Tongue (tissue), 2 donors: Measurements from ENCODE around the gene HIC1. TPM values are rescaled to one million over a fixed set of nuclear protein-coding genes. Genes with fewer than 3 reads are reported as not detected.
"Not testable (repeated sequence)": the region's sequence is repeated elsewhere in the genome, so short reads cannot be mapped to it uniquely, and the experiment has no call there.

Experiments used
- DNase-seq: peaks from one replicate; pipeline ENCODE4 v3.0.0-alpha.2; 2015
- total RNA-seq: library from RNA; depleted of rRNA; stranded (reverse); fragments of >200 nt; gene quantifications from one replicate; pipeline ENCODE4 v1.2.3, GENCODE V29; 2014

Gene HIC1
- total RNA-seq, result 56.1 TPM

DNA sequence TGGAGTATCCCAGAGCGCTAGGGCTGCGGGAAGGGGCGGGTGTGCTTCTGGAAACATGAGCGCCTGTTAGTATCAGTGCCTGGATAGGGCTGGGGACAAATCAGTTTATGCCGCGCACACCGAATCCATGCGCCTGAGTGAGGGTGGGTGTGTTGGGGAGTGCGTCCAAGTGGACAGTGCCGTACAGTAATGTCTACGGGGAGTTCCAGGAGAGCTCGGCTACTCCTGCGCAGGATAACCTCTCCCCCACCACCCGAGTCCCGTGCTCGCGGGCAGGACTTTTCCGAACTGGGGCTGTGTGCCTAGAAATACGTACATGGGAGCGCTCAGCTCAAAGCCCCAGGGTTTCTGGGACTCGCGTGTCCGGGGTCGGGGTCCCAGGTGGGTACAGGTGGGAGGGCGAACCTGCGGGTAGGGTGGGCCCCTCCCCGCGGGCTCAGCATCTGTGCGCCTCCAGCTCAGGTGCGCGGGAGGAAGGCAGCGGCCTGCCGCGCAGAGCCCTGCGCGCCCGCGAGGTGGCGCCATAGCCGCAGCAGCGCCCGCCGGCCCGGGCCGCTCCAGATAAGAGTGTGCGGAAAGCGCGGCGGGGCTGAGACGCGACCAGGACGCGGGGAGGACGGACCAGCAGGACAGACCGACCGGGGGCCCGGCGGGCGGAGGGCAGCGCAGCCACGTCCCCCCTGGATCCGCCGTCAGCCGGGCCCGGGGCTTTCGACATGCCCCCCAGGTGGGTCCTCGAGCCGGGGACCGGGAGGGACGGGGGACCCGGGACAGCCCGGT lies at the start of gene HIC1:
TSS of gene HIC1 (plus strand) at position 592 of the 780 bp plus-strand sequence. CDS start 1,588 bp downstream, outside the sequence.
- peak; percentile 88 for DNase-seq

DNA sequence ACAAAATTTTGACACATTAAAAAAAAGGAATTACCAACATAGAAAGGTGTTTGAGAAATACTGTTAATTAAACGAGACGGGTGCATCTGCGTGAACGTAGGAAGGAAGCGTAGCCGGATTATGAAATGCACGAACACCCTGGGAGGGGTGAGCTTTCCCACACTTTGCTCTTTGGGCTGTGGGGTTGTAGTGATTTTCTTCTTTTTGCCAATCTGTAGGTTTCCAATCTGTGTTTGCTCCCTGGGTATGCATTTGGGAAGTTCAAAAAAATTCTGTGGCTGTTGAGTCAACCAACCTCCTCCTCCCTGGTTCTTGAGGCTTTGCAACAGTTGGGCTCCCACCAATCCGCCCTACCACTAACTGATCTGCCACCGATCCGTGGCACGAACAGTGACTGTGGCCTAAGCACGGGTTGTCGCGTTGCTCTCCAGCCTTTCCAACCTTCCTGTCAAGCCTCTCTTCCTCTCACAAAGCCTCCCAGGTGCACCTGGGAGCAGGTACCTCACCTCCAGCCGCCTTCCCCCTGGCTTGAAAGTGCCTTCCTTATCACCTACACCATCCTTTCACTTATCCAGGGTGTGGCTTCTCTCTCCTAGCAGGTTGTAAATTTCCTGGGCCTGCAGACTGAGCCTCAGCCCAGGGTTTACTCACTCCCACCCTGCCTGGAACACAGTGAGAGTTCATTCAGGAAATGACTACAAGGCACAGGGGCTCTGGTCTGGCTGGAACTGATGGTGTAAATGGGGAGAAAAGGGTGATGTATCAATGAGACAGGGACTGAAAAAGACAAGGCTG lies 46.4 kb upstream of the HIC1 start:
- no peak for DNase-seq

DNA sequence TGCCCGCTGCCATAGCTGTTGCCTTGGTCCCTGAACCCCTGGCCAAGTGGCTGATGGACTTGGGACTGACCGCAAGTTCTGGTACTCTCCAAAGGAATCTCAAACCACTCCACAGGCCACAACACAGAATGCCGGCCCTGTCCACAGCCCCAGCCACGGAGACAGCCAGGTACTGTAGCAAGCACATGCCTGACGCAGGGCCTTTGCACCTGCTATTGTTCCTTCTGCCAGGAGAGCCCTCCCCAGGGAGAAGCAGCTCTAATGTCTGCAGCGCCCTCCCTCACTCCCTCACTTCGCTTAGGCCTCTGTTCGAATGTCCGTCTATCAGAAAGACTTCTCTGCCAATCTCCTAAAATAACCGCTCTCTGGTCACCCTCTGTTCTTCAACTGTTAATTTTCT lies 45.2 kb upstream of the HIC1 start:
- no peak for DNase-seq

GRCh38 chr17:2011411-2012371 lies 43.2 kb upstream of the HIC1 start:
- no peak for DNase-seq

DNA sequence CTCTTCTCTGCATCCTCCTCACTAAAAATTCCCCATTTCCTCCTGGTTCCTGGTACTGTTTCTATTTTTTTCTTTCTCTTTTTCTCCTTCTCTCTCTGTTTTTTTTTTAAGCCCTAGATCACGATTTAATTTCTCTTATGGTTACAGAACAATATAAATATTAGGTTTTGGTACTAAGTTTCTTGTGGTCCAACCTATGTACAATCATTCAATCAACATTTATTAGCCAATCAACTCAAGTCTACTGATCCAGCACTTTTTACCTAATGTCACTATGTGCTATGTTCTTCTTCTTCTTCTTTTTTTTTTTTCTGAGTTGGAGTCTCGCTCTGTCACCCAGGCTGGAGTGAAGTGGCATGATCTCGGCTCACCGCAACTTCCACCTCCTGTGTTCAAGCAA lies 42.4 kb upstream of the HIC1 start:
- DNase-seq, result no peak

- DNase-seq, result not testable (repeated sequence)
These were observed 41.5 kb upstream of the HIC1 start for GRCh38 chr17:2013220-2013993.

DNA sequence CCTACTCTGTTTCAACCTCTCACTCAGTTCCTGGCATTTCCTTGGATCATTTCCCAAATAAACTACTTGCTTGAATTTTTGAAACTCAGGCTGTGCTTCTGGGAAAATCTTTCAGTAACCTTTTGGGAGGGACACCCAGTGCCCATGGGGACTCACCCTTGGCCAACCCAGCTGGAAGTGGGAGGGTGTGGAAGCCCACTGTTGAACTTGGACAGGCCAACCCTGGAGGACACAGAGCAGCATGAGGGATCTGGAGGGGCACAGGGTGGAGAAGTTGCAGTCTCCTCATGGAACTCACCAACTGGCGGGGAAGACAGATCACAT lies 40.9 kb upstream of the HIC1 start:
- DNase-seq, result no peak

DNA sequence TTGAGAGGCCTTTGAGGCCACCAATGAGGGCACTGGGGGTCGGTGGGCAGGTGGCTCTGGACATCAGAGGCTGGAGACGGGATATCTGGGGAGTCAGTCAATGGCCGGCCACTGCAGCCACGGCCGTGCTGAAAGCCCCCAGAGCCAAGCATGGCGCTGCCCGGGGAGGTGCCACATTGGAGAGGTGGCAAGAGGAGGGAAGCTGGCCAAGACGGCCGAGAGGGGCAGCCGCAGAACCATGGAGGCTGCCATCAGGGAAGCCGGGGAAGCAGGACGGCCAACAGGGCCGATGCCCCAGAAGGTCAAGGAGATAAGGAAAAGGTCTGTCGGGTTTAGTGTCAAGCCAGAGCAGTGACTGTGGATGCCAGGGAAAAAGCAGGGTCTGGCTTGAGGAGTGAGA lies 39.6 kb upstream of the HIC1 start:
- DNase-seq, result no peak

- DNase-seq, result no peak
These were observed 38.4 kb upstream of the HIC1 start for GRCh38 chr17:2016494-2016893.

- no peak for DNase-seq
These were observed 37.5 kb upstream of the HIC1 start for GRCh38 chr17:2017274-2017941.

DNA sequence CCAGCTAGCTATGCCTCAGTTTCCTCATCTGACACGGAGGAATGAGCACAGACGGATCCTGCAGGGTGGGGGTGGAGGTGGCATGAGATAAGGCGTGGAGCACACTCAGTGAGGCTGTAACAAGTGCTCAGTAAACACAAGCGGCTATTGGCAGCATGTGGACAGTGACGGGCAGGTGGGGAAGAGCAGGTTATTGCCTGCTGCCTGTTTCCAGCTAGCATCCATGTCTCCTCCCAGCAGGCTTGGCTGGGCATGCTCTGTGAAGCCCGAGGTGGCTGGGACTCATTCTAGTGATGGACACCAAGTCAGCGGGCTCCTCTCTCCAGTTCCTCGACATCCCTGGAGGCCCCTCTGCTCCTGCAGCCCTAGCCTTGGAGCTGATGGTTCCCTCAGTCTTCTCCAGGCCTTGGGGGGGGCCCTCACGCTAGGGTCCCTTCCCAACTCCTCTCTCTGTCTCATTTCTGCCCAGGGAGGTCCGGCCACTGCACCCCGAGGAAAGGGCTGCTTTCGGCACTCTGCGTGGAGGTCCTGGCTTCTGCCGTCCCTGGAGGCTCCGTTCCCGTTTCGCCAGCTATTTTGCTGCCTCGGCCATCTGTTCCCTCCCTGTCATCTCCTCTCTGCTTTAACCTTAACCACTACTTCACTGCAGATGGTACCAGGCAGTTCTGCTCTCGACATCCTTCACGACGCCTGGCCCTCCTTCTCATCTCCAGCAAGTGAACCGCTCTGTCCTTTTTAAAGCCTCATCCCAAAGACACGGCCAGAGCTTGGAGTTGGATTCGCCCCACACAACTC lies 36.0 kb upstream of the HIC1 start:
- no peak for DNase-seq

DNA sequence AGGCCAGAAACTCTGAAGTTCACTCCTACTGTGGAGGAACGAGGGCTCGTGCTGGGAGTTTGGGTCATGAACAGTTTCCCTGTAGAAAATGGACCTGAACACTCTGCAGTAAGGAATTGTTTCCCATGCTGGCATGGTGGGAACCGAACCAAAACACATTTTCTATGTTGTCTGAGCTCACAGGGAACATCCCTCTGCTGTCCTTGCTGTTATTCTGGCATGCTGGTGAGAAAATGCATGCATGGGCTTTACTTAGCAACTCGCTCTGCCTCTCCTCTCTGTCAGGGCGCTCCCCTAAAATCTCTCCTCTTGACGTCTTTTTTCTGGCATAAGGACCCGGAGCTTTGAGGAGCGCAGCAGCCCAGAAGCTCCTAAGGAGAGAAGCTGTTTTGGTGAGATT lies 35.2 kb upstream of the HIC1 start:
- no peak for DNase-seq

- no peak for DNase-seq
These were observed 34.2 kb upstream of the HIC1 start for GRCh38 chr17:2020721-2021120.

GRCh38 chr17:2022647-2023240 lies 32.2 kb upstream of the HIC1 start:
- no peak for DNase-seq

- DNase-seq, result no peak
These were observed 31.6 kb upstream of the HIC1 start for GRCh38 chr17:2023256-2023655.

DNA sequence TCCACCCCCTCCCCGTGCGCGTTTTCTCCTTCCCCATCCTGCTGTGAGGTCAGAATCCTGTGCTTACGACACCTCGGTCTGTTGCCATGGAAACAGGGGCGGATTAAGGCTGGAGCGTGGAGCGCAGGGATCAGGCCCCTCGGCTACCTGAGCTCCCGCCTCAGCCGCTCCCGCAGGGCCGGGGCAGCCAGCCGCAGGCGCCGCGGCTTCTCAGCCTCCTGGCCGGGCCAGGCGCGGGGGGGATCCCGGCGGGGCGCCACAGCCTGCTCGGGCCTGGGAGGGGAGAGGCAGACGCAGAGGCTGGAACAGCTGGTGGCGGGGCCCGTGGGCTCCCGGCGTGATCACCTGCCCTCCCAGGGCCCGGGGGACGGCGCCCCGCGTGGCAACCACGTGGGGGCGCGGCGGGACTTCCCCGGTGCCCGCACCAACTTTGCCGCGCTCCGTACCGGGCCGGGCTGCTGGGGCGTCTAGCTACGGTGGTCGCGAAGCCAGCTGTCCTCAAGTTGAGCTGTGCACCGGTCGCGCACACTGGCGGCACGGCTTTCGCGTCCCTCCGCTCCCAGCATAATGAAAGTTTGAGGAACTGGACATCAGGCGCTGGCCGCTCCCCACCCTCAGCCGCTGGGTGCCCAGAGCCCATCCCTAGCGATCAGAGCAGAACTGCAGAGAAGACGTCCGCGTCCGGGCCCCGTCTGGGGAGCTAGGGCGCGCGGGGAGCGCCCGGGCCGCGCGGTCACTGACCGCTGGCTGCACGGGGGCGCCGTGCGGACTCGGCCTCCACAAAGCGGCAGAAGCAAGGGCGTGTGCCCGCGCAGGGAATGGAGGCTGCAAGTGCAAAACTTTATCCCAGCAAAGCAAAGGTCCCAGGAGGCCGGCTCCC lies 31.0 kb upstream of the HIC1 start:
- peak; percentile 79 for DNase-seq

DNA sequence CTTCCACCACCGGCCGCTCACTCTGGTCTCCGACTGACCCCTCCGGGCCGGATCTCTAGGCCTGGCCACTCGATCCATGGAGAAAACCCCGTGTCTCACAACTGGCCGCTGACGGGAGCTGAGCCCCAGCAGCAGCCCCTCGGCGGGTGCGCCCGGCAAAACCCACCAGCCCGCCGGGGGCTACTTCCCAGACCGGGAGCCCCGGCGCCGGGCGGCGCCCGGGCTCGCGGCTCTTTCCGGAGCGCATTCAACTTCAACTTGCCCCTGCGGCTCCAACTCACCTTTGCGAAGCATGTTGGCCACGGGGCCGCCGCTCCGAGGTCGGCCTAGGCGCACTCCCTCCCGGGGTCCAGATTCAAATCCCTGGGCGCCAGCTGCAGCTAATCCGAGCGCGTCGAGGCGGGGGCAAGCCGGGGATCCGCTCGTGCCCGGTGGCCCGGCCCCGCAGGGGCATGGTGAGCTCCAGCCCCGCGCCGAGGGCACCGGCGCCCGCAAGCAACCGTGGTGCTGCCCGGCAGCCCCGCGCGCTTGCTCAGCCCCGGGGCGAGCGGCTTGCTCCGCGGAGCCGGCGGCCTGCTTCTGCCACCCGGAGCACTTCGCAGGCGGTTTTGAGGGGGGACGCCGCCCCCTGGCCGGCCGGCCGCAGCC lies 30.2 kb upstream of the HIC1 start:
- DNase-seq, result no peak

- peak; percentile 80 for DNase-seq
These were observed 29.7 kb upstream of the HIC1 start, which contains the start of gene RTN4RL1 for GRCh38 chr17:2025220-2025621. RTN4RL1 (minus strand) TSS chr17:2025334; CDS start chr17:2024865, 469 bp downstream.
